HCT116 (cell line): Measurements from ENCODE around the gene ZDHHC18.

Experiments
- ATF3 ChIP-seq: IDR thresholded peaks from 2 replicates; pipeline ENCODE4 v1.6.1; 2012
- CTCF ChIP-seq, 3 experiments: fragments of 200-600 bp in 1 of 3; sonication (generic) in 1 of 3; IDR thresholded peaks in 2 of 3; conservative IDR thresholded peaks in 1 of 3; 2 replicates each; pipeline ENCODE4 v1.5.1; 2012 to 2017; ENCODE audit warnings: low read depth in 2 of 3, low read length in 2 of 3, antibody characterized with exemption in 1 of 3, borderline replicate concordance in 1 of 3, control low read depth in 1 of 3, mild to moderate bottlenecking in 1 of 3, mixed read lengths in 1 of 3, mixed run types in 1 of 3, moderate library complexity in 1 of 3; ENCODE audit not compliant: insufficient read depth in 1 of 3
- EZH2 ChIP-seq: fragments of 200-600 bp; sonication (generic); IDR thresholded peaks from 2 replicates; pipeline ENCODE4 v1.6.1; 2017; ENCODE audit warnings: antibody characterized with exemption, mixed run types
- EZH2phosphoT487 ChIP-seq: fragments of 200-600 bp; IDR thresholded peaks from 2 replicates; pipeline ENCODE4 v1.6.1; 2018; ENCODE audit warnings: antibody characterized with exemption, borderline replicate concordance
- FOSL1 ChIP-seq: IDR thresholded peaks from 2 replicates; pipeline ENCODE4 v1.6.1; 2012; ENCODE audit warnings: low read depth
- MAX ChIP-seq: IDR thresholded peaks from 2 replicates; pipeline ENCODE4 v1.6.1; 2012
- POLR2A ChIP-seq: IDR thresholded peaks from 2 replicates; pipeline ENCODE4 v1.7.0; 2011; ENCODE audit warnings: borderline replicate concordance; ENCODE audit not compliant: insufficient read depth, insufficient read length; ENCODE audit errors: extremely low read depth
- POLR2AphosphoS5 ChIP-seq: IDR thresholded peaks from 2 replicates; pipeline ENCODE4 v1.6.1; 2011; ENCODE audit warnings: mild to moderate bottlenecking, low read depth, low read length, moderate library complexity
- RAD21 ChIP-seq: IDR thresholded peaks from 2 replicates; pipeline ENCODE4 v1.6.1; 2012; ENCODE audit warnings: low read depth, mild to moderate bottlenecking
- REST ChIP-seq: IDR thresholded peaks from 2 replicates; pipeline ENCODE4 v1.6.1; 2012; ENCODE audit warnings: low read depth
- SP1 ChIP-seq: IDR thresholded peaks from 2 replicates; pipeline ENCODE4 v1.6.1; 2012; ENCODE audit warnings: low read depth
- SRF ChIP-seq: IDR thresholded peaks from 2 replicates; pipeline ENCODE4 v1.6.1; 2012; ENCODE audit warnings: low read depth
- YY1 ChIP-seq: IDR thresholded peaks from 2 replicates; pipeline ENCODE4 v1.6.1; 2011; ENCODE audit warnings: low read length, low read depth, moderate library complexity, mild to moderate bottlenecking; ENCODE audit not compliant: insufficient replicate concordance; ENCODE audit errors: extremely low read depth
- ZNF274 ChIP-seq: fragments of 200-500 bp; sonication (Bioruptor generic); IDR thresholded peaks from 2 replicates; pipeline ENCODE4 v1.6.1; 2014; ENCODE audit warnings: mild to moderate bottlenecking, low read depth, low read length, inconsistent platforms

GRCh38 chr1:26888231-26888630, 61.7 kb downstream of the ZDHHC18 start:
- no peak for TF ChIP-seq CTCF (IDR thresholded peaks at IDR 0.05 in 2 of 3, conservative IDR thresholded peaks at IDR 0.05 in 1 of 3; ENCODE audit: borderline replicate concordance in 1 of 3, insufficient read depth in 1 of 3, low read depth in 2 of 3, low read length in 2 of 3)
- no peak for TF ChIP-seq FOSL1
- no peak for TF ChIP-seq POLR2A
- no peak for TF ChIP-seq YY1
- TF ChIP-seq MAX = no peak
- no peak for TF ChIP-seq EZH2
- no peak for TF ChIP-seq REST
- no peak for TF ChIP-seq ATF3
- TF ChIP-seq EZH2phosphoT487 = no peak
- TF ChIP-seq POLR2AphosphoS5 = no peak
- TF ChIP-seq RAD21 = no peak
- no peak for TF ChIP-seq SP1
- no peak for TF ChIP-seq ZNF274
- no peak for TF ChIP-seq SRF
